Tibial artery (tissue), 4 donors: ENCODE results near the gene MAN2A2.

Source experiments
- DNase-seq, 2 donors: peaks; one replicate each; pipeline ENCODE4 v3.0.0-alpha.2; 2019
- H3K27ac ChIP-seq, 2 donors: fragments of 200-600 bp; sonication (generic) in 1 of 2; 1 replicate in 1 of 2; 2 replicates in 1 of 2; pipeline ENCODE4 v1.5.1; 2018 to 2019; ENCODE audit warnings: mild to moderate bottlenecking in 1 of 2
- H3K27me3 ChIP-seq, 2 donors: fragments of 200-600 bp; sonication (generic) in 1 of 2; one replicate each; pipeline versions ENCODE4 v1.5.1 to v1.6.0; 2016 to 2019
- H3K36me3 ChIP-seq, 3 donors: fragments of 200-600 bp; sonication (generic) in 2 of 3; one replicate each; pipeline ENCODE4 v1.5.1; 2016 to 2019; ENCODE audit warnings: mild to moderate bottlenecking in 2 of 3
- H3K4me1 ChIP-seq, 4 donors: fragments of 200-600 bp; sonication (generic) in 2 of 4; 1 replicate in 3 of 4; 2 replicates in 1 of 4; pipeline ENCODE4 v1.5.1; 2016 to 2019
- H3K4me3 ChIP-seq, 2 donors: fragments of 200-600 bp; sonication (generic) in 1 of 2; 1 replicate in 1 of 2; 2 replicates in 1 of 2; pipeline ENCODE4 v1.5.1; 2018 to 2019; ENCODE audit warnings: mild to moderate bottlenecking in 2 of 2
- H3K9me3 ChIP-seq, 3 donors: fragments of 200-600 bp; sonication (generic) in 1 of 3; one replicate each; pipeline ENCODE4 v1.5.1; 2016 to 2019
- intact Hi-C: fragments of 100-400 bp; cut with DNase I; formaldehyde crosslinking; loops from one replicate; pipeline ENCODE4 v1.15.0; 2023; ENCODE audit warnings: low total_unique reads
- TF ChIP-seq, protein P1 (sequence below), 2 experiments: fragments of 200-600 bp in 1 of 2; fragments of 450-650 bp in 1 of 2; IDR thresholded peaks; one replicate each; pipeline ENCODE4 v1.5.1; 2017 to 2019; ENCODE audit warnings: antibody characterized with exemption in 2 of 2, mild to moderate bottlenecking in 1 of 2, moderate library complexity in 1 of 2

Gene MAN2A2

DNA sequence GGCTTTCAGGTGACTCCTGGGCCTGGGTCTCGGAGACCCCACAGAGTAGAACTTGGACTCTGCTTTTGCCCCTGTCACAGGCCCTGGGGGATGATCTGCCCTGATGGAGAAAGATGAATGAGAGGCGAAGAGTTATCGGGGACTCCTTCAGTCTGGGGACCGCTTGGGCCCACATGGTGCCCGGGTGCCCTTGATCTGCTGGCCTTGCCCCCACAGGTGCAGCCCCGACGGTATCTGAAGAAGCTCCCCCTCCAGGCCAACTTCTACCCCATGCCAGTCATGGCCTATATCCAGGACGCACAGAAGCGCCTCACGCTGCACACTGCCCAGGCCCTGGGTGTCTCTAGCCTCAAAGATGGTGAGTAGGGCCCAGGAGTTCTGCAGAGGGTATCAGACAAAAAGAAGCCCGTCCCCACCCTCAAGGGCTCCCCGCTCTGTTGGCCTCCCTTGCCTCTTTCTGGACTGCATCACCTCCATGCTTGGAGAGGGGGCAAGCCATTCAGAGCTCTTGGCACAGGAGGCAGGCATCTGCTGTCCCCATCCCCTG lies 10.4 kb downstream of the MAN2A2 start:
- peaks cover 96 to 100% (median 99%) of the 10 kb centered on the region in 3 donors for H3K36me3 ChIP-seq
- H3K9me3 ChIP-seq = no peaks in the 10 kb centered on the region
- H3K27me3 ChIP-seq = no peaks in the 10 kb centered on the region
- TF ChIP-seq, protein P1, sequence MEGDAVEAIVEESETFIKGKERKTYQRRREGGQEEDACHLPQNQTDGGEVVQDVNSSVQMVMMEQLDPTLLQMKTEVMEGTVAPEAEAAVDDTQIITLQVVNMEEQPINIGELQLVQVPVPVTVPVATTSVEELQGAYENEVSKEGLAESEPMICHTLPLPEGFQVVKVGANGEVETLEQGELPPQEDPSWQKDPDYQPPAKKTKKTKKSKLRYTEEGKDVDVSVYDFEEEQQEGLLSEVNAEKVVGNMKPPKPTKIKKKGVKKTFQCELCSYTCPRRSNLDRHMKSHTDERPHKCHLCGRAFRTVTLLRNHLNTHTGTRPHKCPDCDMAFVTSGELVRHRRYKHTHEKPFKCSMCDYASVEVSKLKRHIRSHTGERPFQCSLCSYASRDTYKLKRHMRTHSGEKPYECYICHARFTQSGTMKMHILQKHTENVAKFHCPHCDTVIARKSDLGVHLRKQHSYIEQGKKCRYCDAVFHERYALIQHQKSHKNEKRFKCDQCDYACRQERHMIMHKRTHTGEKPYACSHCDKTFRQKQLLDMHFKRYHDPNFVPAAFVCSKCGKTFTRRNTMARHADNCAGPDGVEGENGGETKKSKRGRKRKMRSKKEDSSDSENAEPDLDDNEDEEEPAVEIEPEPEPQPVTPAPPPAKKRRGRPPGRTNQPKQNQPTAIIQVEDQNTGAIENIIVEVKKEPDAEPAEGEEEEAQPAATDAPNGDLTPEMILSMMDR (IDR thresholded peaks at IDR 0.05) = no peak
- H3K4me3 ChIP-seq = no peak overlapping the region
- H3K27ac ChIP-seq = no peak overlapping the region
- intact Hi-C loops = no loop called here
- DNase-seq = no peak
- no peaks in the 10 kb centered on the region for H3K4me1 ChIP-seq

DNA sequence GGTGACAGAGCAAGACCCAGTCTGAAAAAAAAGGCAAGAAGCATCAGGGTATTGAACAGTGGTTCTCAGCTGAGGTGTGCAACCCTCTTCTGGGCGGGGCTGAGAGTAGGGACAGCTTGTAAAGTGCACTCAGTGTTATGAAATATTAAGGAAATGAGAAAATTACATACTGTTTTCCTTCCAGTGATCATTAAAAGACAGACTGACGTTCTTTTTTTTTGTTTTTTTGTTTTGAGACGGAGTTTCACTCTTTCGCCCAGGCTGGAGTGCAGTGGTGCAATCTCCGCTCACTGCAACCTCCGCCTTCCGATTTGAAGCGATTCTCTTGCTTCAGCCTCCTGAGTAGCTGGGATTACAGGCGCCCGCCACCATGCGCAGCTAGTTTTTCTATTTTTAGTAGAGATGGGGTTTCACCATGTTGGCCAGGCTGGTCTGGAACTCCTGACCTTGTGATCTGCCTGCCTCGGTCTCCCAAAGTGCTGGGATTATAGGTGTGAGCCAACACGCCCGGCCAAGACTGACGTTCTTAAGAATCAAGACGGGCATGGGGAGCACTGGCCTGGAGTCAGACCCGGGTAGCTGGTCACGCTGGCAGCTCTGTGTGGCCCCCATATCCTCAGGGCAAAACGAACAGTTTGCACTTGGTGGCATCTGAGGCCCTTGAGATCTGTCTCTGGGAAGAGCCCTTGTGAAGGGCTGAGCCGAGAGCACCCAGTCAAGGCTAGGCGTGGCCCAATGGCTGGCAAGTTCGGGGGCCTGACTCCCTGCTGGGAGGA lies 11.4 kb downstream of the MAN2A2 start:
- Histone ChIP-seq H3K9me3 (no peaks in the 10 kb centered on the region), H3K27ac (no peak overlapping the region), H3K4me1 (no peaks in the 10 kb centered on the region), H3K36me3 (peaks cover 98 to 100% (median 100%) of the 10 kb centered on the region in 3 donors), H3K27me3 (no peaks in the 10 kb centered on the region), H3K4me3 (no peak overlapping the region)
- TF ChIP-seq, protein P1 (IDR thresholded peaks at IDR 0.05) = no peak
- intact Hi-C loops = no loop called here
- DNase-seq = no peak

DNA sequence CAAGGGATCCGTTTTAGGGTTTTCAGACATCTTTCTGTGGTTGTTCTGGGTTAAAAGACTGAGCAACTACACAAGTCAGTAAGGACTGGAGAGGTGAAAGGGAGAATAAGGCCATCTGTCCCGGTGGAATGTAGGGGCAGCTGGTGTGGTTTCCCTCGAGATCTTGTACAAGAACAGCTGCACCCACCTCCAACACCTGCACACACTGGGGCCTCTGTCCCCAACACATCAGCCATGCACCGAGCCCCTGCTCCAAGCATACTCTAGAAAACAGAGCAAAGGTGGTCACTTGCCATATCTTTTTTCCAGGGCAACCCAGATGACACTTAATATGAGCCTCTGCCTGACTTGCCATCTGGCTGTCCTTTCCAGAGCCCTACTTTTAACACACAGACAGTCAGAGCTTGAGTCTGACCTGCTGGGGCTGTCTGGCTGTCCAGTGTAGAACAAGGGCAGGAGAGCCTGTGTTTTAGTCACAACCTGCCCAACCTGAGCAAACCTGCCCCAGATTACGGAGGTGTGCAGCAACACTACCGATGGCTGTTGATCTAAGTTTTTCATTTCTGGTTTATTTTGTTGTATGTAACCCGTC lies 12.2 kb downstream of the MAN2A2 start:
- Histone ChIP-seq H3K9me3 (no peaks in the 10 kb centered on the region), H3K4me1 (no peaks in the 10 kb centered on the region), H3K27ac (no peak overlapping the region), H3K4me3 (no peak overlapping the region), H3K27me3 (no peaks in the 10 kb centered on the region), H3K36me3 (peaks cover 98 to 100% (median 100%) of the 10 kb centered on the region in 3 donors)
- TF ChIP-seq, protein P1 (IDR thresholded peaks at IDR 0.05) = no peak
- intact Hi-C loops = no loop called here
- no peak for DNase-seq

DNA sequence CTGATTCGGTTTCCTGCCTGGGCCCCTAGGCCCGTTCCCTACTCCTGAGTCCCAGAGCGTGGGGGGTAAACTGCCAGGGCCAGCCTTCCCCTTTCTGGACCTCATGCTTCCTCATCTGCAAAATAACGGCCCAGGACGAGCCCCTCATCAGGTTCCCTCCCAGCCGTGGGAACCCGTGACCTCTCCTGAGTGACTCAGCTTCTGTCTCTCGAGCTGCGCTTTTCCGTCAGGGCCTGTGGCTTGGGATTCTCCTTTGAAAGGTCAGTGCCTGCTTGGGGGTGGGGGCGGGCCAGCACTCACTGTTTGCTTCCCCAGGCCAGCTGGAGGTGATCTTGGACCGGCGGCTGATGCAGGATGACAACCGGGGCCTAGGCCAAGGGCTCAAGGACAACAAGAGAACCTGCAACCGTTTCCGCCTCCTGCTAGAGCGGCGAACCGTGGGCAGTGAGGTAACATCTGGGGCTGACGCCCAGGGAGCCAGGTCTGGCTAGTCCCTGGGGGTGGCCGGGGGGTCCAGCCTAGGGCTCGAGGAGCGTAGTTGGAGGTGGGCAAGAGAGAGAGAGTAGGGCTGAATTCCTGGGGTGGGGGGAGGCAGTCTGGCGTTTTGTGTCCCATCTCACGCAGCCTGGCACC lies 12.8 kb downstream of the MAN2A2 start:
- H3K9me3 ChIP-seq = no peaks in the 10 kb centered on the region
- DNase-seq = peak in 1 of 2 donors; percentile 43
- no peak overlapping the region for H3K27ac ChIP-seq
- TF ChIP-seq, protein P1 (IDR thresholded peaks at IDR 0.05) = no peak
- no peak overlapping the region for H3K4me3 ChIP-seq
- no peaks in the 10 kb centered on the region for H3K4me1 ChIP-seq
- H3K36me3 ChIP-seq = peaks cover 98 to 100% (median 100%) of the 10 kb centered on the region in 3 donors
- no peaks in the 10 kb centered on the region for H3K27me3 ChIP-seq
- intact Hi-C loops = no loop called here

DNA sequence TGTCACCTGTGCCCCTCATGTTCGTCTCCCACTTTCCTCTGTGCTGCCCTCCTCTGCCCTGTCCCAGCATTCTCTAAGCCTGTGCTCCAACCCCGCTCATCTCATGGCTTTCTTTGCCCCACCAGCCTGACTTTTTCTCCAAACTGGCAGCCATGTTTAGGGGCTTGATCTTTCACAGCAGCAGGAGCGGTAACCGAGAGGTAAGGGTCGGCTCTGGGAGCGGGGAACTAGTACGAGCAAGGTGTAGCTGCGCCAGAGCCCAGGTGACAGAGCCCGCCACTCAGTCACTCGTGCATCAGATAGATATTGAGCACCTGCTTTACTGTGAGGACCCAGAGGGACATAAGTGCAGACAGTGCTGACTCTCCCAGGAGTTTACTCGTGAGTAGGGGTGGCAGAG lies 13.4 kb downstream of the MAN2A2 start:
- Histone ChIP-seq H3K36me3 (peaks cover 95 to 100% (median 99%) of the 10 kb centered on the region in 3 donors), H3K4me3 (no peak overlapping the region), H3K4me1 (no peaks in the 10 kb centered on the region), H3K9me3 (no peaks in the 10 kb centered on the region), H3K27ac (no peak overlapping the region), H3K27me3 (no peaks in the 10 kb centered on the region)
- TF ChIP-seq, protein P1 (IDR thresholded peaks at IDR 0.05) = no peak
- no peak for DNase-seq
- intact Hi-C loops = no loop called here
